Measurements from ENCODE around the gene MT1X.

Gene MT1X

DNA sequence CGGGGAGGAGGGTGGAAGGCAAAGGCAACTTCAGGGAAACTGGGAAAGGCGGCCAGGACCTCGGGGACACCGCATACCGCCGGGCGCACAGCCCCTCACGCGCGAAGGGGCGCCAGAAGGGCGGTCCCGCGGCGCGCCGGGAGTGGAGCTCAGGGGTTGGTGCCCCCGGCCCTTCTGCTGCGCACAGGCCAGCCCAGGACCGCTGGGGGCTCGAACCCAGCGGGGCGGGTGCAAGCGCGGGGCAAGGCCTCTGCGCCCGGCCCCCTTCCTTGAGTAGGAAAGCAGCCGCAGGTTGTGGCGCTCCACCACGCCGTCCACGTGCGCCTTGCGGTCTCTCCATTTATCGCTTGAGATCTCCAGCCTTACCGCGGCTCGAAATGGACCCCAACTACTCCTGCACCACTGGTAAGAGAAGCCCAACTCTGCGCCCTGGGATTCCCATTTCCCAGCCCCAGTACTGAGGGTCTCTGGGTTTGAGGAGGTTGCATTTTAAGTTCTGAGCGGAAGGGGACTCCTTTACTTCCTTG, 46.8 kb upstream of the MT1X start:
- ChIA-PET POLR2A (no interaction called here), CTCF (interaction anchor here (0.6 kb wide), 1 partner anchor 32 kb away, joined by 3 read pairs; no protein-coding TSS in a partner anchor)
- TF ChIP-seq, protein P1, sequence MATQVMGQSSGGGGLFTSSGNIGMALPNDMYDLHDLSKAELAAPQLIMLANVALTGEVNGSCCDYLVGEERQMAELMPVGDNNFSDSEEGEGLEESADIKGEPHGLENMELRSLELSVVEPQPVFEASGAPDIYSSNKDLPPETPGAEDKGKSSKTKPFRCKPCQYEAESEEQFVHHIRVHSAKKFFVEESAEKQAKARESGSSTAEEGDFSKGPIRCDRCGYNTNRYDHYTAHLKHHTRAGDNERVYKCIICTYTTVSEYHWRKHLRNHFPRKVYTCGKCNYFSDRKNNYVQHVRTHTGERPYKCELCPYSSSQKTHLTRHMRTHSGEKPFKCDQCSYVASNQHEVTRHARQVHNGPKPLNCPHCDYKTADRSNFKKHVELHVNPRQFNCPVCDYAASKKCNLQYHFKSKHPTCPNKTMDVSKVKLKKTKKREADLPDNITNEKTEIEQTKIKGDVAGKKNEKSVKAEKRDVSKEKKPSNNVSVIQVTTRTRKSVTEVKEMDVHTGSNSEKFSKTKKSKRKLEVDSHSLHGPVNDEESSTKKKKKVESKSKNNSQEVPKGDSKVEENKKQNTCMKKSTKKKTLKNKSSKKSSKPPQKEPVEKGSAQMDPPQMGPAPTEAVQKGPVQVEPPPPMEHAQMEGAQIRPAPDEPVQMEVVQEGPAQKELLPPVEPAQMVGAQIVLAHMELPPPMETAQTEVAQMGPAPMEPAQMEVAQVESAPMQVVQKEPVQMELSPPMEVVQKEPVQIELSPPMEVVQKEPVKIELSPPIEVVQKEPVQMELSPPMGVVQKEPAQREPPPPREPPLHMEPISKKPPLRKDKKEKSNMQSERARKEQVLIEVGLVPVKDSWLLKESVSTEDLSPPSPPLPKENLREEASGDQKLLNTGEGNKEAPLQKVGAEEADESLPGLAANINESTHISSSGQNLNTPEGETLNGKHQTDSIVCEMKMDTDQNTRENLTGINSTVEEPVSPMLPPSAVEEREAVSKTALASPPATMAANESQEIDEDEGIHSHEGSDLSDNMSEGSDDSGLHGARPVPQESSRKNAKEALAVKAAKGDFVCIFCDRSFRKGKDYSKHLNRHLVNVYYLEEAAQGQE (tag by site-specific recombination; IDR thresholded peaks at IDR 0.05), result no peak
- TF ChIP-seq ZSCAN16 (tag by site-specific recombination; IDR thresholded peaks at IDR 0.05) (no peak), ZNF549 (tag by site-specific recombination; IDR thresholded peaks at IDR 0.05) (no peak), ZNF560 (tag by site-specific recombination; IDR thresholded peaks at IDR 0.05; ENCODE audit: borderline replicate concordance) (no peak), ZNF112 (tag by site-specific recombination; IDR thresholded peaks at IDR 0.05) (no peak), YY1 (tag by site-specific recombination; IDR thresholded peaks at IDR 0.05) (no peak), ZNF391 (tag by site-specific recombination; IDR thresholded peaks at IDR 0.05; ENCODE audit: borderline replicate concordance, low read depth) (no peak), ZSCAN23 (tag by site-specific recombination; IDR thresholded peaks at IDR 0.05) (no peak)
- TF ChIP-seq, protein P2, sequence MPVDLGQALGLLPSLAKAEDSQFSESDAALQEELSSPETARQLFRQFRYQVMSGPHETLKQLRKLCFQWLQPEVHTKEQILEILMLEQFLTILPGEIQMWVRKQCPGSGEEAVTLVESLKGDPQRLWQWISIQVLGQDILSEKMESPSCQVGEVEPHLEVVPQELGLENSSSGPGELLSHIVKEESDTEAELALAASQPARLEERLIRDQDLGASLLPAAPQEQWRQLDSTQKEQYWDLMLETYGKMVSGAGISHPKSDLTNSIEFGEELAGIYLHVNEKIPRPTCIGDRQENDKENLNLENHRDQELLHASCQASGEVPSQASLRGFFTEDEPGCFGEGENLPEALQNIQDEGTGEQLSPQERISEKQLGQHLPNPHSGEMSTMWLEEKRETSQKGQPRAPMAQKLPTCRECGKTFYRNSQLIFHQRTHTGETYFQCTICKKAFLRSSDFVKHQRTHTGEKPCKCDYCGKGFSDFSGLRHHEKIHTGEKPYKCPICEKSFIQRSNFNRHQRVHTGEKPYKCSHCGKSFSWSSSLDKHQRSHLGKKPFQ (tag by site-specific recombination; IDR thresholded peaks at IDR 0.05), result no peak
- TF ChIP-seq, protein P3, sequence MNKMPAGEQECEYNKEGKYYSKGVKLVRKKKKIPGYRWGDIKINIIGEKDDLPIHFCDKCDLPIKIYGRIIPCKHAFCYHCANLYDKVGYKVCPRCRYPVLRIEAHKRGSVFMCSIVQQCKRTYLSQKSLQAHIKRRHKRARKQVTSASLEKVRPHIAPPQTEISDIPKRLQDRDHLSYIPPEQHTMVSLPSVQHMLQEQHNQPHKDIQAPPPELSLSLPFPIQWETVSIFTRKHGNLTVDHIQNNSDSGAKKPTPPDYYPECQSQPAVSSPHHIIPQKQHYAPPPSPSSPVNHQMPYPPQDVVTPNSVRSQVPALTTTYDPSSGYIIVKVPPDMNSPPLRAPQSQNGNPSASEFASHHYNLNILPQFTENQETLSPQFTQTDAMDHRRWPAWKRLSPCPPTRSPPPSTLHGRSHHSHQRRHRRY (tag by site-specific recombination; IDR thresholded peaks at IDR 0.05), result no peak
- TF ChIP-seq, protein P4, sequence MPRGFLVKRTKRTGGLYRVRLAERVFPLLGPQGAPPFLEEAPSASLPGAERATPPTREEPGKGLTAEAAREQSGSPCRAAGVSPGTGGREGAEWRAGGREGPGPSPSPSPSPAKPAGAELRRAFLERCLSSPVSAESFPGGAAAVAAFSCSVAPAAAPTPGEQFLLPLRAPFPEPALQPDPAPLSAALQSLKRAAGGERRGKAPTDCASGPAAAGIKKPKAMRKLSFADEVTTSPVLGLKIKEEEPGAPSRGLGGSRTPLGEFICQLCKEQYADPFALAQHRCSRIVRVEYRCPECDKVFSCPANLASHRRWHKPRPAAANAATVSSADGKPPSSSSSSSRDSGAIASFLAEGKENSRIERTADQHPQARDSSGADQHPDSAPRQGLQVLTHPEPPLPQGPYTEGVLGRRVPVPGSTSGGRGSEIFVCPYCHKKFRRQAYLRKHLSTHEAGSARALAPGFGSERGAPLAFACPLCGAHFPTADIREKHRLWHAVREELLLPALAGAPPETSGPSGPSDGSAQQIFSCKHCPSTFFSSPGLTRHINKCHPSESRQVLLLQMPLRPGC (tag by site-specific recombination; IDR thresholded peaks at IDR 0.05), result no peak
- H3K4me1 ChIP-seq (ENCODE audit: control insufficient read depth, insufficient read depth, low read length), result no peaks in the 10 kb centered on the region
- H3K4me3 ChIP-seq (ENCODE audit: low read depth, low read length), result no peak overlapping the region
- H3K27ac ChIP-seq (ENCODE audit: extremely low read depth, low read depth, low read length), result no peak overlapping the region
- H3K9me3 ChIP-seq (ENCODE audit: control insufficient read depth, insufficient read depth, low read depth, low read length), result no peaks in the 10 kb centered on the region
- no peaks in the 10 kb centered on the region for H3K36me3 ChIP-seq (ENCODE audit: control insufficient read depth in 2 of 2, insufficient read depth in 1 of 2, low read length in 2 of 2)

DNA sequence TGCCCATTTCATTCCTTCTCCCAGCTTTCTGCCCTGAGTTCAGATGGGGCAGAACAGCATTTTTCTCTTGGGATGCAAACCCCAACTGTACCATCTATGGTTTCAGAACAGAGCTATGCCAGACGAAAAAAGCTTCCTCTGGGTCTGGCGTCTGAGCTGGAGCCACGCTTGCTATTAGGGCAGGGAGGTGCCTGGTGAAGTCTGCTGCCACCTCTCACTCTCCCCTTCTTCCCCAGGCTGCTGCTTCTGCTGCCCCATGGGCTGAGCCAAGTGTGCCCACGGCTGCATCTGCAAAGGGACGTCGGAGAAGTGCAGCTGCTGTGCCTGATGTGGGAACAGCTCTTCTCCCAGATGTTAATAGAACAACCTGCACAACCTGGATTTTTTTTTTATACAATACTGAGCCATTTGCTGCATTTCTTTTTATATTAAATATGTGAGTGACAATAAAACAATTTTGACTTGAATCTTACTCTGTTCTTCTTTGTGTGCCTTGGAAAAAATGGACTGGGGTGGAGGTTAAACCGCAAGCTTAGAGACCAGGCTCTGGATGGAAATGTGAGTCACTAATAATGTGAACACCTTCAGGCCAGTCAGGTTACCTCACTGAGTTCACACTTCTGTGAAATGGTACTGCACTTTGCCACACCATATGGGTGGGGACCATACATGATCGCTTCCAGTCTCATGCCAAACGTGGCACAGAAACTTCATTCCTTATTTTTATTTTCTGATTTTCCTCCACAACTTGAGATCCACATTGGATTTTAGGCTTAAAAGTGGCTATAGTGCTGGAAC, 45.5 kb upstream of the MT1X start:
- TF ChIP-seq ZBTB20 (tag by site-specific recombination; IDR thresholded peaks at IDR 0.05), result no peak
- no peak for TF ChIP-seq SP7 (tag by site-specific recombination; IDR thresholded peaks at IDR 0.05)
- TF ChIP-seq OSR2 (tag by site-specific recombination; IDR thresholded peaks at IDR 0.05), result no peak
- POLR2A ChIA-PET, result no interaction called here
- Histone ChIP-seq H3K36me3 (ENCODE audit: control insufficient read depth in 2 of 2, insufficient read depth in 1 of 2, low read length in 2 of 2) (no peaks in the 10 kb centered on the region), H3K9me3 (ENCODE audit: control insufficient read depth, insufficient read depth, low read depth, low read length) (no peaks in the 10 kb centered on the region), H3K4me3 (ENCODE audit: low read depth, low read length) (no peak overlapping the region), H3K4me1 (ENCODE audit: control insufficient read depth, insufficient read depth, low read length) (no peaks in the 10 kb centered on the region), H3K27ac (ENCODE audit: extremely low read depth, low read depth, low read length) (no peak overlapping the region)
- CTCF ChIA-PET, result interaction anchor here (0.7 kb wide), 1 partner anchor 14 kb away, joined by 3 read pairs; no protein-coding TSS in a partner anchor
